Measurements from ENCODE around the gene CRLF2.

CRLF2 gene

GRCh38 chrX:1215123-1215823, 2.8 kb upstream of the CRLF2 start:
- no peak for DNase-seq (ENCODE audit: low spot score)
- in situ Hi-C loops (cut with MboI; ENCODE audit: low pct_unique_long_range_greater_than_20kb, low sequenced_read_pairs, unreplicated experiment): no loop called here
- TF ChIP-seq CTCF (IDR thresholded peaks at IDR 0.05; ENCODE audit: extremely low read depth, insufficient read depth, missing control alignments): no peak

- DNase-seq (ENCODE audit: low spot score): no peak
- in situ Hi-C loops (cut with MboI; ENCODE audit: low pct_unique_long_range_greater_than_20kb, low sequenced_read_pairs, unreplicated experiment): no loop called here
- no peak for TF ChIP-seq CTCF (IDR thresholded peaks at IDR 0.05; ENCODE audit: extremely low read depth, insufficient read depth, missing control alignments)
Measured at GRCh38 chrX:1213971-1214370, 1.5 kb upstream of the CRLF2 start.

GRCh38 chrX:1210844-1211243, 1.6 kb downstream of the CRLF2 start:
- in situ Hi-C loops (cut with MboI; ENCODE audit: low pct_unique_long_range_greater_than_20kb, low sequenced_read_pairs, unreplicated experiment): no loop called here
- TF ChIP-seq CTCF (IDR thresholded peaks at IDR 0.05; ENCODE audit: extremely low read depth, insufficient read depth, missing control alignments): no peak

GRCh38 chrX:1207496-1208025, 4.9 kb downstream of the CRLF2 start:
- no peak for DNase-seq (ENCODE audit: low spot score)
- in situ Hi-C loops (cut with MboI; ENCODE audit: low pct_unique_long_range_greater_than_20kb, low sequenced_read_pairs, unreplicated experiment): no loop called here
- no peak for TF ChIP-seq CTCF (IDR thresholded peaks at IDR 0.05; ENCODE audit: extremely low read depth, insufficient read depth, missing control alignments)

More at GRCh38 chrX:1210844-1211243, 1.6 kb downstream of the CRLF2 start:
- DNase-seq (ENCODE audit: low spot score): no peak

GRCh38 chrX:1205681-1206611, 6.5 kb downstream of the CRLF2 start:
- peak; percentile 28 for DNase-seq (ENCODE audit: low spot score)
- in situ Hi-C loops (cut with MboI; ENCODE audit: low pct_unique_long_range_greater_than_20kb, low sequenced_read_pairs, unreplicated experiment): no loop called here
- no peak for TF ChIP-seq CTCF (IDR thresholded peaks at IDR 0.05; ENCODE audit: extremely low read depth, insufficient read depth, missing control alignments)

GRCh38 chrX:1202251-1202650, 10.2 kb downstream of the CRLF2 start:
- TF ChIP-seq CTCF (IDR thresholded peaks at IDR 0.05; ENCODE audit: extremely low read depth, insufficient read depth, missing control alignments): no peak
- no peak for DNase-seq (ENCODE audit: low spot score)
- in situ Hi-C loops (cut with MboI; ENCODE audit: low pct_unique_long_range_greater_than_20kb, low sequenced_read_pairs, unreplicated experiment): no loop called here

All from GM13977 (cell line).